MG63 (cell line): ENCODE results near the gene NANS. TPM values are rescaled to one million over a fixed set of nuclear protein-coding genes. Genes with fewer than 3 reads are reported as not detected.
A peak's percentile ranks its signal among the peaks of the same experiment; 100 is the strongest.
"Not testable (repeated sequence)": the region's sequence is repeated elsewhere in the genome, so short reads cannot be mapped to it uniquely, and the experiment has no call there.

Experiments used
- DNase-seq: peaks from one replicate; pipeline ENCODE4 v3.0.0-alpha.2; 2020
- H3K27me3 ChIP-seq: fragments of 250-450 bp; sonication (Bioruptor Pico); 2 replicates; pipeline ENCODE4 v1.5.1; 2020; ENCODE audit warnings: mild to moderate bottlenecking, moderate library complexity
- H3K36me3 ChIP-seq: fragments of 250-450 bp; sonication (Bioruptor Pico); 2 replicates; pipeline ENCODE4 v1.5.1; 2020; ENCODE audit warnings: mild to moderate bottlenecking, moderate library complexity
- H3K4me3 ChIP-seq: fragments of 250-450 bp; sonication (Bioruptor Pico); 2 replicates; pipeline ENCODE4 v1.5.1; 2020; ENCODE audit warnings: mild to moderate bottlenecking, moderate library complexity
- H3K9me3 ChIP-seq: fragments of 250-450 bp; sonication (Bioruptor Pico); 2 replicates; pipeline ENCODE4 v1.5.1; 2020; ENCODE audit warnings: mild to moderate bottlenecking, moderate library complexity
- total RNA-seq: library from RNA; depleted of rRNA; stranded (reverse); fragments of >200 nt; shearing (Covaris generic); gene quantifications from 2 replicates; pipeline ENCODE4 v1.2.3, GENCODE V29; 2014; ENCODE audit warnings: low replicate concordance

NANS gene
- total RNA-seq, 1 experiment from 2014 or later, result 230 TPM

GRCh38 chr9:98064623-98065392 is 8.3 kb downstream of the NANS start:
- DNase-seq, result no peak
- Histone ChIP-seq H3K4me3 (no peak overlapping the region), H3K9me3 (no peaks in the 10 kb centered on the region), H3K27me3 (no peaks in the 10 kb centered on the region), H3K36me3 (peaks cover 70% of the 10 kb centered on the region)

GRCh38 chr9:98066235-98066634 is 9.7 kb downstream of the NANS start:
- no peak overlapping the region for H3K4me3 ChIP-seq
- no peaks in the 10 kb centered on the region for H3K9me3 ChIP-seq
- no peak for DNase-seq
- peaks cover 64% of the 10 kb centered on the region for H3K36me3 ChIP-seq
- no peaks in the 10 kb centered on the region for H3K27me3 ChIP-seq

- Histone ChIP-seq H3K36me3 (peaks cover 62% of the 10 kb centered on the region), H3K4me3 (no peak overlapping the region), H3K27me3 (no peaks in the 10 kb centered on the region)
These were observed 10.7 kb downstream of the NANS start for GRCh38 chr9:98067184-98067583.

GRCh38 chr9:98069551-98069950 is 13.0 kb downstream of the NANS start:
- H3K9me3 ChIP-seq, result no peaks in the 10 kb centered on the region
- H3K4me3 ChIP-seq, result no peak overlapping the region
- no peak for DNase-seq
- peaks cover 48% of the 10 kb centered on the region for H3K36me3 ChIP-seq
- no peaks in the 10 kb centered on the region for H3K27me3 ChIP-seq

More at GRCh38 chr9:98067184-98067583, 10.7 kb downstream of the NANS start:
- DNase-seq, result no peak
- H3K9me3 ChIP-seq, result no peaks in the 10 kb centered on the region

- Histone ChIP-seq H3K4me3 (no peak overlapping the region), H3K27me3 (no peaks in the 10 kb centered on the region), H3K36me3 (peaks cover 50% of the 10 kb centered on the region), H3K9me3 (no peaks in the 10 kb centered on the region)
- no peak for DNase-seq
These were observed 14.2 kb downstream of the NANS start for GRCh38 chr9:98070704-98071103.

GRCh38 chr9:98071737-98072136 is 15.2 kb downstream of the NANS start:
- Histone ChIP-seq H3K4me3 (no peak overlapping the region), H3K9me3 (no peaks in the 10 kb centered on the region), H3K36me3 (peaks cover 50% of the 10 kb centered on the region), H3K27me3 (no peaks in the 10 kb centered on the region)
- no peak for DNase-seq

- Histone ChIP-seq H3K36me3 (peaks cover 58% of the 10 kb centered on the region), H3K27me3 (no peaks in the 10 kb centered on the region), H3K4me3 (no peak overlapping the region), H3K9me3 (no peaks in the 10 kb centered on the region)
- DNase-seq, result peak; percentile 43
These were observed 17.8 kb downstream of the NANS start for GRCh38 chr9:98074115-98074990.

GRCh38 chr9:98075332-98075805 is 18.8 kb downstream of the NANS start:
- H3K36me3 ChIP-seq, result peaks cover 59% of the 10 kb centered on the region
- H3K4me3 ChIP-seq, result no peak overlapping the region
- H3K9me3 ChIP-seq, result no peaks in the 10 kb centered on the region
- H3K27me3 ChIP-seq, result no peaks in the 10 kb centered on the region
- DNase-seq, result peak; percentile 42

- not testable (repeated sequence) for H3K4me3 ChIP-seq, H3K9me3 ChIP-seq, DNase-seq, H3K27me3 ChIP-seq
- H3K36me3 ChIP-seq, result peaks cover 64% of the 10 kb centered on the region
These were observed 20.0 kb downstream of the NANS start for GRCh38 chr9:98076514-98076890.

GRCh38 chr9:98078895-98079294 is 22.4 kb downstream of the NANS start:
- no peak for DNase-seq
- Histone ChIP-seq H3K9me3 (no peaks in the 10 kb centered on the region), H3K4me3 (no peak overlapping the region), H3K36me3 (peaks cover 84% of the 10 kb centered on the region), H3K27me3 (no peaks in the 10 kb centered on the region)

GRCh38 chr9:98080326-98080725 is 23.8 kb downstream of the NANS start:
- H3K9me3 ChIP-seq, result no peaks in the 10 kb centered on the region
- H3K27me3 ChIP-seq, result no peaks in the 10 kb centered on the region
- no peak overlapping the region for H3K4me3 ChIP-seq
- no peak for DNase-seq
- peaks cover 84% of the 10 kb centered on the region for H3K36me3 ChIP-seq

- Histone ChIP-seq H3K9me3 (no peaks in the 10 kb centered on the region), H3K27me3 (no peaks in the 10 kb centered on the region), H3K36me3 (peaks cover 85% of the 10 kb centered on the region), H3K4me3 (no peak overlapping the region)
- no peak for DNase-seq
These were observed 24.2 kb downstream of the NANS start for GRCh38 chr9:98080780-98081179.

- Histone ChIP-seq H3K36me3 (peaks cover 84% of the 10 kb centered on the region), H3K9me3 (no peaks in the 10 kb centered on the region), H3K4me3 (no peak overlapping the region), H3K27me3 (no peaks in the 10 kb centered on the region)
- peak; percentile 65 for DNase-seq
These were observed 25.1 kb downstream of the NANS start for GRCh38 chr9:98081477-98082219.

GRCh38 chr9:98083061-98083501 is 26.5 kb downstream of the NANS start:
- H3K4me3 ChIP-seq, result no peak overlapping the region
- no peaks in the 10 kb centered on the region for H3K9me3 ChIP-seq
- H3K27me3 ChIP-seq, result no peaks in the 10 kb centered on the region
- no peak for DNase-seq
- H3K36me3 ChIP-seq, result peaks cover 71% of the 10 kb centered on the region

GRCh38 chr9:98083566-98084183 is 27.1 kb downstream of the NANS start:
- no peak for DNase-seq
- H3K36me3 ChIP-seq, result peaks cover 68% of the 10 kb centered on the region
- H3K9me3 ChIP-seq, result no peaks in the 10 kb centered on the region
- no peaks in the 10 kb centered on the region for H3K27me3 ChIP-seq
- no peak overlapping the region for H3K4me3 ChIP-seq

- Histone ChIP-seq H3K9me3 (no peaks in the 10 kb centered on the region), H3K36me3 (peaks cover 64% of the 10 kb centered on the region), H3K27me3 (no peaks in the 10 kb centered on the region), H3K4me3 (no peak overlapping the region)
- DNase-seq, result no peak
These were observed 27.9 kb downstream of the NANS start for GRCh38 chr9:98084396-98084795.
